Measurements from ENCODE around the gene TBC1D22A. TPM values are rescaled to one million over a fixed set of nuclear protein-coding genes. Genes with fewer than 3 reads are reported as not detected.
A peak's percentile ranks its signal among the peaks of the same experiment; 100 is the strongest.

The TBC1D22A gene
- total and polyA plus RNA-seq, 8 donors: 13.3 to 53.1 (median 21.5) TPM

DNA sequence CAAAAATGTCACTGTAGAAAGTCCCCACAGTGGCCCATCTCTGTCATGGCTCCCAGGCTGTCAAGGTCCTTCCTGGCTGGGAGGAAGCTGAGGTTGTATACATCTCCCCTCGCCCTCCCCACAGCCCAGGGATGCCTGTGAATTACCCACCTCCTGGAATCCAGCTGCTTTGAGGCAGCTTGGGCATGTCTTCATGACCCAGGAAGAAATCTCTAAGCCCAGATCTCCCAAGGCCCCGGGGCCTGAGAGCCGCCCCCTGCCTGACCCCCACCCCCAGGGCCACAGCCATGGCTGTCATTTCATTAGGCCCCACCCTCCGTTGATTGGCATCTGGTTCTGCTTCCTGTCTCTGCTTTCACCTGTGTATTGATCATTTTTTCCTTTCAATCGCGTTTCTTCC lies 207.5 kb downstream of the TBC1D22A start:
- 85 to 90% (median 87%) methylated on average over 6 of the region's 6 CpGs for WGBS, 5 donors
- Histone ChIP-seq H3K36me3 (peaks cover 6 to 19% (median 11%) of the 10 kb centered on the region in 4 donors), H3K4me1 (peaks cover 0 to 8% (median 2%) of the 10 kb centered on the region in 4 donors), H3K27me3 (no peaks in the 10 kb centered on the region), H3K9me3 (no peaks in the 10 kb centered on the region), H3K27ac (no peak overlapping the region), H3K4me3 (no peak overlapping the region)
- TF ChIP-seq EP300 (IDR thresholded peaks at IDR 0.05) (no peak), POLR2A (IDR thresholded peaks at IDR 0.05) (no peak)
- intact Hi-C loops (cut with DNase I; ENCODE audit: low total_unique reads): no loop called here
- no peak for DNase-seq

DNA sequence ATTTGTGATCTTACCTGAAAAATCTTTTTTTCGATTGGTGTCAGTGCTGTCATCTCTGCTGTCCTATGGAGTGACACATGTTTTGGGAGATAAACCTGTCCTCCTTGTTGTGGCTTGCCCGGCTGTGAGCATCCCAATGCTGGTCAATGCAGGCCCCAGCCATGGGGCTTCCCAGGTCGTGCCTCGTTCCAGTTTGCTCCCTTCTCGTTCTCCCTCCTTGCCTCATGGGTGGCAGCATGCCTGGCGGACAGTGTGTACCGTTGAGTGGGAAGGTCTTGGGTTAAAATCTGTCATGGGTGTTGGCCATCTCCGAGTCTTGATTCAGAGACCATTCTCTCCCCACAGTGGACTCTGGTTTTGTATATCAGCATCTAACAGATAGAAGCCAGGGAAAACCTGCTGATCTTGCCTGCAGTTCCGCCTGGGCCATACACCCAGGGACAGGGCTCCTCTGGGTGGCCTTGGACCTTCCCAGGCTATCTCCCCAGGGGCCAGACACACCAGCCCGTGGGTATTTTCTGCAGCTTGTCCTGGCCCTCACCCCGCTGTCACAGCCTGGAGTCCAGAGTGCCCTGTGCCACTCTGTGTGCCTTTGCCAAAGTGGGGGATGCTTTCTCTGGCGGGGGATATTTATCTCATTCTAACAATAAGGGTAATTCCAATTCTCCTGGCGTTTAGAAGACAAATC lies 208.1 kb downstream of the TBC1D22A start:
- Histone ChIP-seq H3K36me3 (peaks cover 11 to 25% (median 16%) of the 10 kb centered on the region in 4 donors), H3K4me1 (peaks cover 0 to 8% (median 2%) of the 10 kb centered on the region in 4 donors), H3K27me3 (no peaks in the 10 kb centered on the region), H3K27ac (peak overlapping the region in 4 of 5 donors; percentile 14 to 63 (median 46)), H3K4me3 (no peak overlapping the region), H3K9me3 (no peaks in the 10 kb centered on the region)
- TF ChIP-seq POLR2AphosphoS5 (IDR thresholded peaks at IDR 0.05): no peak
- TF ChIP-seq, protein P1, sequence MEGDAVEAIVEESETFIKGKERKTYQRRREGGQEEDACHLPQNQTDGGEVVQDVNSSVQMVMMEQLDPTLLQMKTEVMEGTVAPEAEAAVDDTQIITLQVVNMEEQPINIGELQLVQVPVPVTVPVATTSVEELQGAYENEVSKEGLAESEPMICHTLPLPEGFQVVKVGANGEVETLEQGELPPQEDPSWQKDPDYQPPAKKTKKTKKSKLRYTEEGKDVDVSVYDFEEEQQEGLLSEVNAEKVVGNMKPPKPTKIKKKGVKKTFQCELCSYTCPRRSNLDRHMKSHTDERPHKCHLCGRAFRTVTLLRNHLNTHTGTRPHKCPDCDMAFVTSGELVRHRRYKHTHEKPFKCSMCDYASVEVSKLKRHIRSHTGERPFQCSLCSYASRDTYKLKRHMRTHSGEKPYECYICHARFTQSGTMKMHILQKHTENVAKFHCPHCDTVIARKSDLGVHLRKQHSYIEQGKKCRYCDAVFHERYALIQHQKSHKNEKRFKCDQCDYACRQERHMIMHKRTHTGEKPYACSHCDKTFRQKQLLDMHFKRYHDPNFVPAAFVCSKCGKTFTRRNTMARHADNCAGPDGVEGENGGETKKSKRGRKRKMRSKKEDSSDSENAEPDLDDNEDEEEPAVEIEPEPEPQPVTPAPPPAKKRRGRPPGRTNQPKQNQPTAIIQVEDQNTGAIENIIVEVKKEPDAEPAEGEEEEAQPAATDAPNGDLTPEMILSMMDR (IDR thresholded peaks at IDR 0.05): no peak
- TF ChIP-seq EP300 (IDR thresholded peaks at IDR 0.05): no peak
- no peak for TF ChIP-seq POLR2A (IDR thresholded peaks at IDR 0.05)
- intact Hi-C loops (cut with DNase I; ENCODE audit: low total_unique reads): no loop called here
- 87 to 93% (median 92%) methylated on average over 12 to 13 of the region's 13 CpGs for WGBS, 5 donors
- DNase-seq: no peak

GRCh38 chr22:46971099-46971763 lies 208.8 kb downstream of the TBC1D22A start:
- H3K27me3 ChIP-seq: no peaks in the 10 kb centered on the region
- peak in 1 of 2 donors; percentile 72 for DNase-seq

DNA sequence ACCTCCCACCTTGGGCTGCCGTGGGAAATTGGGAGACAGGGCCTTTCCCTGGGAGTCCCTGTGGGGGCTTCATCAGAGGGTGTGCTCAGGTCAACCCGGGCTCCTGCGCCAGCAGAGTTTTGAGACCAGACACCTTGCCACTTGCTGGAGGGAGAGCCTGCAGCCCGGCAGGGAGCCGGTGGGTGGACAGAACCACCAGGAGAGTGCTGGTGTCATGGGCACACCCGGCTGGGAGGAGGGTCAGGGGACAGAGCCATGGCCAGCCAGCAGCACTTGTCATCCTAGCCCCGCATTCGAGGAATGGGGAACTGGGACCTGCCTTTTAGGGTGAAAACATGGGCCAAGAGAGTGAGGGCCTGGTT lies 209.3 kb downstream of the TBC1D22A start:
- Histone ChIP-seq H3K27me3 (no peaks in the 10 kb centered on the region), H3K4me1 (peaks cover 0 to 8% (median 2%) of the 10 kb centered on the region in 4 donors), H3K27ac (peak overlapping the region in 4 of 5 donors; percentile 14 to 63 (median 46)), H3K9me3 (no peaks in the 10 kb centered on the region), H3K4me3 (no peak overlapping the region), H3K36me3 (peaks cover 11 to 37% (median 28%) of the 10 kb centered on the region in 4 donors)
- WGBS, 5 donors: 80 to 97% (median 89%) methylated on average over 5 to 8 of the region's 8 CpGs
- no peak for TF ChIP-seq POLR2AphosphoS5 (IDR thresholded peaks at IDR 0.05)
- TF ChIP-seq, protein P1 (IDR thresholded peaks at IDR 0.05): no peak
- TF ChIP-seq EP300 (IDR thresholded peaks at IDR 0.05): no peak
- TF ChIP-seq POLR2A (IDR thresholded peaks at IDR 0.05): no peak
- no peak for DNase-seq
- intact Hi-C loops (cut with DNase I; ENCODE audit: low total_unique reads): no loop called here

More at GRCh38 chr22:46971099-46971763, 208.8 kb downstream of the TBC1D22A start:
- 58 to 70% (median 65%) methylated on average over 14 to 17 of the region's 17 CpGs for WGBS, 5 donors
- Histone ChIP-seq H3K27ac (peak overlapping the region in 4 of 5 donors; percentile 14 to 63 (median 46)), H3K36me3 (peaks cover 11 to 32% (median 23%) of the 10 kb centered on the region in 4 donors), H3K9me3 (no peaks in the 10 kb centered on the region), H3K4me1 (peaks cover 0 to 8% (median 2%) of the 10 kb centered on the region in 4 donors), H3K4me3 (no peak overlapping the region)
- no peak for TF ChIP-seq POLR2A (IDR thresholded peaks at IDR 0.05)
- TF ChIP-seq POLR2AphosphoS5 (IDR thresholded peaks at IDR 0.05): peak in 1 of 3 donors; percentile 9
- intact Hi-C loops (cut with DNase I; ENCODE audit: low total_unique reads): no loop called here

- TF ChIP-seq POLR2A (IDR thresholded peaks at IDR 0.05) (no peak), EP300 (IDR thresholded peaks at IDR 0.05) (no peak), POLR2AphosphoS5 (IDR thresholded peaks at IDR 0.05) (no peak)
- TF ChIP-seq, protein P1 (IDR thresholded peaks at IDR 0.05): no peak
- no peaks in the 10 kb centered on the region for H3K9me3 ChIP-seq
- H3K4me1 ChIP-seq: peaks cover 0 to 8% (median 2%) of the 10 kb centered on the region in 4 donors
- intact Hi-C loops (cut with DNase I; ENCODE audit: low total_unique reads): no loop called here
- 91 to 97% (median 96%) methylated on average over 17 of the region's 17 CpGs for WGBS, 5 donors
- no peak overlapping the region for H3K27ac ChIP-seq
- no peak overlapping the region for H3K4me3 ChIP-seq
- no peak for DNase-seq
- peaks cover 11 to 38% (median 32%) of the 10 kb centered on the region in 4 donors for H3K36me3 ChIP-seq
- H3K27me3 ChIP-seq: no peaks in the 10 kb centered on the region
Measured at GRCh38 chr22:46972256-46972655, 209.8 kb downstream of the TBC1D22A start.
